Activated CD4-positive, alpha-beta T cell treated with anti-CD3 and anti-CD28 coated beads, Interleukin-2, amount 50 U/mL, for 16 hours (primary cell): ENCODE data around the gene CDK11A.
A peak's percentile ranks its signal among the peaks of the same experiment; 100 is the strongest.

Source experiments
- DNase-seq: peaks from one replicate; pipeline ENCODE4 v3.0.0-alpha.2; 2020

Gene CDK11A

GRCh38 chr1:1724035-1724864 is at the start of gene CDK11A:
Gene CDK11A (minus strand): TSS chr1:1724357. CDS start chr1:1722818, 1,539 bp downstream.
- DNase-seq: peak; percentile 99

- DNase-seq: no peak
Measured at GRCh38 chr1:1773874-1774273, 49.7 kb upstream of the CDK11A start.

GRCh38 chr1:1771096-1771495 is 46.9 kb upstream of the CDK11A start:
- DNase-seq: no peak

GRCh38 chr1:1770102-1770501 is 45.9 kb upstream of the CDK11A start:
- DNase-seq: no peak

- DNase-seq: no peak
Measured at GRCh38 chr1:1768249-1768992, 44.3 kb upstream of the CDK11A start.

- DNase-seq: no peak
Measured at GRCh38 chr1:1764876-1765470, 40.8 kb upstream of the CDK11A start.

- DNase-seq: no peak
Measured at GRCh38 chr1:1763657-1764621, 39.8 kb upstream of the CDK11A start.

GRCh38 chr1:1761504-1762376 is 37.6 kb upstream of the CDK11A start:
- DNase-seq: no peak

- DNase-seq: no peak
Measured at GRCh38 chr1:1760715-1761114, 36.6 kb upstream of the CDK11A start.

GRCh38 chr1:1760345-1760650 is 36.1 kb upstream of the CDK11A start:
- no peak for DNase-seq

- DNase-seq: no peak
Measured at GRCh38 chr1:1759456-1760344, 35.5 kb upstream of the CDK11A start.

- no peak for DNase-seq
Measured at GRCh38 chr1:1758692-1759455, 34.7 kb upstream of the CDK11A start.

GRCh38 chr1:1758059-1758621 is 34.0 kb upstream of the CDK11A start:
- no peak for DNase-seq

GRCh38 chr1:1757422-1758058 is 33.4 kb upstream of the CDK11A start:
- no peak for DNase-seq

GRCh38 chr1:1756661-1757421 is 32.7 kb upstream of the CDK11A start:
- no peak for DNase-seq

GRCh38 chr1:1755852-1756251 is 31.7 kb upstream of the CDK11A start:
- DNase-seq: no peak

- DNase-seq: no peak
Measured at GRCh38 chr1:1755426-1755825, 31.3 kb upstream of the CDK11A start.
